IMR-90 (cell line): ENCODE data around the gene IGFBP7. TPM values are rescaled to one million over a fixed set of nuclear protein-coding genes. Genes with fewer than 3 reads are reported as not detected.

Source experiments
- ATAC-seq: fragments of 200-7000 bp; cut with Tn5 transposase; 2 replicates; pipeline ENCODE4 v1.9.1; 2020; ENCODE audit warnings: low read depth, mild to moderate bottlenecking, moderate library complexity
- BruUV-seq: library from RNA; stranded (reverse); fragments of 400-500 nt; replicated peaks from 2 replicates; lab custom pipeline; 2021; lab: Mats Ljungman, UMichigan
- CTCF ChIA-PET: fragments of 300-600 bp; formaldehyde crosslinking; extraction: SDS; loops from one replicate; lab custom pipeline; 2021; ENCODE audit warnings: antibody characterized with exemption; lab: Yijun Ruan, JAX
- POLR2A ChIA-PET: fragments of 300-600 bp; sonication (Branson Sonifier 250); formaldehyde crosslinking; loops from one replicate; lab custom pipeline; 2022; ENCODE audit warnings: antibody characterized with exemption; ENCODE audit not compliant: unreplicated experiment; lab: Charles Lee
- DNase-seq: peaks from one replicate; pipeline ENCODE4 v3.0.0; 2013
- H2AFZ ChIP-seq: replicated peaks from 2 replicates; pipeline ENCODE3; 2013; ENCODE audit warnings: low read length, mild to moderate bottlenecking; ENCODE audit not compliant: poor library complexity
- H2AK5ac ChIP-seq: 2 replicates; pipeline ENCODE4 v1.6.1; 2013; ENCODE audit warnings: low read depth, low read length, inconsistent platforms
- H2AK9ac ChIP-seq: replicated peaks from 2 replicates; pipeline ENCODE3; 2013; ENCODE audit warnings: mild to moderate bottlenecking, low read depth, low read length, moderate library complexity; ENCODE audit not compliant: poor library complexity
- H2BK120ac ChIP-seq: 2 replicates; pipeline ENCODE4 v1.6.1; 2013; ENCODE audit warnings: low read depth, low read length, inconsistent platforms
- H2BK15ac ChIP-seq: 3 replicates; pipeline ENCODE4 v1.6.1; 2013; ENCODE audit warnings: low read depth, low read length, inconsistent platforms
- H2BK20ac ChIP-seq: 2 replicates; pipeline ENCODE4 v1.6.1; 2013; ENCODE audit warnings: low read depth, mild to moderate bottlenecking, inconsistent platforms, low read length, moderate library complexity
- H2BK5ac ChIP-seq: 2 replicates; pipeline ENCODE4 v1.6.1; 2013; ENCODE audit warnings: mild to moderate bottlenecking, low read depth, low read length, inconsistent platforms; ENCODE audit not compliant: poor library complexity, severe bottlenecking
- H3K14ac ChIP-seq: replicated peaks from 2 replicates; pipeline ENCODE4 v1.6.1; 2013; ENCODE audit warnings: low read depth, low read length, inconsistent platforms
- H3K18ac ChIP-seq: 2 replicates; pipeline ENCODE4 v1.6.1; 2013; ENCODE audit warnings: low read depth, low read length, control low read depth
- H3K23ac ChIP-seq: 2 replicates; pipeline ENCODE4 v1.6.1; 2013; ENCODE audit warnings: low read depth, low read length, inconsistent platforms
- H3K27ac ChIP-seq: 2 replicates; pipeline ENCODE4 v1.5.1; 2013; ENCODE audit warnings: mild to moderate bottlenecking, control low read depth, low read length; ENCODE audit not compliant: insufficient read depth
- H3K27me3 ChIP-seq: 2 replicates; pipeline ENCODE4 v1.6.1; 2013; ENCODE audit warnings: low read length; ENCODE audit not compliant: control insufficient read depth, insufficient read depth
- H3K36me3 ChIP-seq: 2 replicates; pipeline ENCODE4 v1.6.1; 2013; ENCODE audit warnings: low read length, mixed read lengths; ENCODE audit not compliant: control insufficient read depth, insufficient read depth
- H3K4ac ChIP-seq: 2 replicates; pipeline ENCODE4 v1.6.1; 2013; ENCODE audit warnings: low read depth, low read length, inconsistent platforms
- H3K4me1 ChIP-seq: 2 replicates; pipeline ENCODE4 v1.6.1; 2013; ENCODE audit warnings: low read length, mixed read lengths; ENCODE audit not compliant: control insufficient read depth, insufficient read depth
- H3K4me2 ChIP-seq: 2 replicates; pipeline ENCODE4 v1.6.1; 2013; ENCODE audit warnings: low read depth, mild to moderate bottlenecking, control low read depth, low read length, moderate library complexity
- H3K4me3 ChIP-seq: 2 replicates; pipeline ENCODE4 v1.5.1; 2013; ENCODE audit warnings: low read depth, mild to moderate bottlenecking, control low read depth, low read length, moderate library complexity; ENCODE audit not compliant: insufficient read depth
- H3K56ac ChIP-seq: 2 replicates; pipeline ENCODE4 v1.6.1; 2013; ENCODE audit warnings: low read length, inconsistent platforms; ENCODE audit not compliant: insufficient read depth; ENCODE audit errors: extremely low read depth
- H3K79me1 ChIP-seq, 2 experiments: 2 replicates each; pipeline ENCODE4 v1.6.1; 2013; ENCODE audit warnings: low read length in 2 of 2, inconsistent platforms in 1 of 2, low read depth in 1 of 2
- H3K9ac ChIP-seq: 2 replicates; pipeline ENCODE4 v1.6.1; 2013; ENCODE audit warnings: low read depth, low read length, control low read depth
- H3K9me1 ChIP-seq: 2 replicates; pipeline ENCODE4 v1.6.1; 2013; ENCODE audit warnings: low read length, inconsistent platforms; ENCODE audit not compliant: insufficient read depth
- H3K9me3 ChIP-seq: 2 replicates; pipeline ENCODE4 v1.6.1; 2013; ENCODE audit warnings: low read length; ENCODE audit not compliant: control insufficient read depth, insufficient read depth
- H4K20me1 ChIP-seq: 2 replicates; pipeline ENCODE4 v1.6.1; 2013; ENCODE audit warnings: low read length, inconsistent platforms; ENCODE audit not compliant: insufficient read depth
- H4K5ac ChIP-seq: 2 replicates; pipeline ENCODE4 v1.6.1; 2013; ENCODE audit warnings: mild to moderate bottlenecking, low read depth, low read length, control low read depth
- H4K8ac ChIP-seq, 2 experiments: 2 replicates each; pipeline ENCODE4 v1.6.1; 2013; ENCODE audit warnings: low read depth in 2 of 2, low read length in 2 of 2, control low read depth in 1 of 2, inconsistent platforms in 1 of 2
- H4K91ac ChIP-seq: 2 replicates; pipeline ENCODE4 v1.6.1; 2013; ENCODE audit warnings: low read depth, low read length, inconsistent platforms; ENCODE audit not compliant: insufficient read depth
- CEBPB ChIP-seq: IDR thresholded peaks from 2 replicates; pipeline ENCODE4 v1.6.1; 2012; ENCODE audit warnings: low read depth, low read length, improper control_type of control experiment
- ELK1 ChIP-seq: fragments of 150-350 bp; IDR thresholded peaks from 2 replicates; pipeline ENCODE4 v1.6.1; 2016; ENCODE audit warnings: low read depth, mild to moderate bottlenecking, low read length, moderate library complexity, borderline replicate concordance
- MAFK ChIP-seq: IDR thresholded peaks from 2 replicates; pipeline ENCODE4 v1.6.1; 2012; ENCODE audit warnings: low read depth, low read length, improper control_type of control experiment
- RCOR1 ChIP-seq: IDR thresholded peaks from 2 replicates; pipeline ENCODE4 v1.6.1; 2012; ENCODE audit warnings: mild to moderate bottlenecking, low read length, improper control_type of control experiment; ENCODE audit not compliant: insufficient replicate concordance
- SMC3 ChIP-seq: fragments of 150-350 bp; IDR thresholded peaks from 2 replicates; pipeline ENCODE4 v1.6.1; 2016; ENCODE audit warnings: low read depth, mild to moderate bottlenecking, antibody characterized with exemption, low read length, moderate library complexity
- USF2 ChIP-seq: fragments of 150-350 bp; IDR thresholded peaks from 2 replicates; pipeline ENCODE4 v1.6.1; 2017; ENCODE audit warnings: mild to moderate bottlenecking, antibody characterized with exemption, low read length, low read depth
- WGBS, 2 experiments: methylation state at CpG; one replicate each; pipeline versions ENCODE4 v1.1.5 to v1.1.7; 2013; ENCODE audit warnings: missing lambda C conversion rate in 2 of 2; ENCODE audit not compliant: insufficient read length in 1 of 2; ENCODE audit errors: extremely low coverage in 2 of 2; 5-methylcytosine and 5-hydroxymethylcytosine counted together
- dilution Hi-C: fragments of 300-500 bp; cut with HindIII; formaldehyde crosslinking; loops from one replicate; pipeline ENCODE4 v1.14.3; 2018; ENCODE audit warnings: low sequenced_read_pairs; ENCODE audit not compliant: unreplicated experiment
- in situ Hi-C: fragments of 300-500 bp; cut with MboI; formaldehyde crosslinking; loops from 3 replicates; pipeline ENCODE4 v1.14.3; 2019; ENCODE audit warnings: low sequenced_read_pairs, inconsistent platforms, mixed read lengths
- intact Hi-C: fragments of 100-400 bp; cut with micrococcal nuclease; formaldehyde crosslinking; loops from 2 replicates; pipeline ENCODE4 v1.10.0; 2022
- polyA plus RNA-seq, 3 experiments: library from polyadenylated mRNA; depleted of rRNA; stranded (reverse); fragments of >200 nt; gene quantifications; 2 replicates each; pipeline ENCODE4 v1.2.3, GENCODE V29; 2012; ENCODE audit warnings: low replicate concordance in 1 of 3
- total RNA-seq: library from RNA; depleted of rRNA; stranded (reverse); fragments of >200 nt; gene quantifications from 2 replicates; pipeline ENCODE4 v1.2.3, GENCODE V29; 2012

Gene IGFBP7
- total and polyA plus RNA-seq, 2 of the 4 experiments (the other 2 are of a cell fraction): 33.2 to 267 TPM

GRCh38 chr4:57154926-57155325 is 44.7 kb upstream of the IGFBP7 start:
- H4K8ac ChIP-seq: no peak overlapping the region
- no peak overlapping the region for H3K27ac ChIP-seq
- H4K91ac ChIP-seq: no peak overlapping the region
- no peaks in the 10 kb centered on the region; the same call in 1 of the 2 replicates for H3K27me3 ChIP-seq
- no peak overlapping the region; the same call in 1 of the 2 replicates for H3K23ac ChIP-seq
- H2BK120ac ChIP-seq: peak overlapping the region; percentile 50; the same call in 1 of the 2 replicates
- H3K79me1 ChIP-seq: no peaks in the 10 kb centered on the region
- H3K9ac ChIP-seq: no peak overlapping the region
- dilution Hi-C loops: no loop called here
- intact Hi-C loops: no loop called here
- H3K4me3 ChIP-seq: no peak overlapping the region
- ChIA-PET CTCF (interaction anchor here (3.1 kb wide), 1 partner anchor 9 kb away, joined by 22 read pairs; no protein-coding TSS in a partner anchor), POLR2A (no interaction called here)
- H3K14ac ChIP-seq: no peak overlapping the region
- H2BK15ac ChIP-seq: no peak overlapping the region
- no peaks in the 10 kb centered on the region for H3K36me3 ChIP-seq
- H2AFZ ChIP-seq: no peak overlapping the region
- no peak overlapping the region for H3K56ac ChIP-seq
- no peak overlapping the region for H3K4ac ChIP-seq
- no peak for TF ChIP-seq SMC3
- TF ChIP-seq USF2: no peak
- TF ChIP-seq RCOR1: no peak
- TF ChIP-seq CEBPB: no peak
- no peak for TF ChIP-seq MAFK
- TF ChIP-seq ELK1: no peak
- H2BK20ac ChIP-seq: no peak overlapping the region
- peak overlapping the region; percentile 13; the same call in 1 of the 2 replicates for H2AK5ac ChIP-seq
- H4K20me1 ChIP-seq: no peaks in the 10 kb centered on the region
- no peak overlapping the region for H2BK5ac ChIP-seq
- peaks cover 3% of the 10 kb centered on the region for H3K9me1 ChIP-seq
- no peak for ATAC-seq
- no peak overlapping the region for H3K4me2 ChIP-seq
- no TSS peak for BruUV-seq
- in situ Hi-C loops: no loop called here
- H3K4me1 ChIP-seq: peaks cover 3% of the 10 kb centered on the region; the same call in 1 of the 2 replicates
- H2AK9ac ChIP-seq: no peak overlapping the region
- no peak overlapping the region for H4K5ac ChIP-seq
- no CpG with 5 or more reads among the region's 3 CpGs for WGBS, 2 experiments
- H3K9me3 ChIP-seq: no peaks in the 10 kb centered on the region
- no peak for DNase-seq
- H3K18ac ChIP-seq: no peak overlapping the region
